ENCODE data around the gene SIRT7.

SIRT7 gene

DNA sequence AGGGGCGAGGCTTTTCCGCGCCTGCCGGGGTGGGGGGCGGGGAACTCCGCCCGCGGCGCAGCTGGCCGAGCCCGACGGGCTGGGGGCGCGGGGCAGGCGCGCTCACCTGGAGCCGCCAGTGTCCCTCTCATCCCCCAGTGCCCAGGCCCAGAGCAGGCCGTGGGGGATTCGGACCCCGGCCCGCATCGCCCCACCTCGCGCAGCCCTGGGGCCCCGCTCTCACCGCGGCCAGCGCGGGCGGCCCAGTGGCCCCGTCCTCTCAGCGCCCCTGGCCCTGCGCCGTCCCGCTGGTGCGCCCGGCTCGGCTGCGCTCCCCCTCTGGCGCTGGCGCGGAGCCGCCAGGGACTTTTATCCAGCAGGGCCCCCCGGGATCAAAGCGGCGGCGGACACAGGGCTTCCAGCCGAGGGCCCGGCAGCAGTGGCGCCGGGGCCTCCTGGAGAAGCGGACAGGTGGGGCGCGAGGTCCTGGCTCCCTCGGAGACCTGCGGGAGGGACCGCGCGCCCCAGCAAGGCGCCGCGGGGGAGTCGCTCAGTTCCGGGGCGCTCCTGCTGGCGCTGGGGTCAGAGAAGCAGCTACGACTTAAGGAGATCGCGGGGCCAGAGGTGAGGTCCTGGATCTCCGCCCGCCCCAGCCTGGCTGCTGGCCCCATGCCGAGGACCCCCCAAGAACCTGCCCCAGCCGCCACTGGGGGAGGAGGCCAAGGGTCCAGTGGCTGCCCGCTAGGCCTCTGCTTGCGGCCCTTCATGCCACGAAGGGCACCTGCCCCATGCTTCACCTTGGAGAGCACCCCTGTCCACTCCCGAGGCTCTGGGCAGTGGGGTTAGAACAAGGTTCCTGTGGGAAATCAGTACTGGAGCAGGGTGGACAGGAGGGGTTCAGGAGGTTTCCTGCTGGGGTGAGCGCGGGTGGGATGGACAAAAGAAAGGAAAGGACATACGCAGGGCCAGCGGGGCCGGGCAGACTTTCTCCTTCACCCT is 43.8 kb upstream of the SIRT7 start:
- H3K4me3 ChIP-seq (ENCODE audit: low read depth, low read length): no peak overlapping the region

DNA sequence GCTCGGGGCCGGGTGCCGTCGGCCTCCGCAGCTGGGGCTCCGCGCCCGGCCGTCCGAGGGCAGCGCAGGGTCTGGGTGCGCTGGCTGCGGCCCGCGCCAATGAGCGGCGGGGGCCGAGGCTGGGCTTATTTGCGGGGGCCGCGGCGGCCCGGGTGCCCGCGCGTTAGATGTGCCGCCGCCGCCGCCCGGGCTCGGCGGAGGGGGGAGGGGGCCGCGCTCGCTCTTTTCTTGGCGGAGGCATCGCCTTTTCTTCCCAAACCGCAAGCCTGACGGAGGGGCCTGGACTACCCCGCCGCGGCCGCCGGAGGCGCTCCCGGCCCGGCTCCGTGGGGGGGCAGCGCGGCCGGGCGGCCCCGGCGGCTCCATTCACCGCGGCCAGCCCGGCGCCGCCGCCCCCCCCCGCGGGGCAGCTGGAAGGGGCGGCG is 43.1 kb upstream of the SIRT7 start, which contains the start of gene NOTUM:
Gene NOTUM, minus strand, starts transcription at position 101 of the 425 bp plus-strand sequence. CDS start 278 bp downstream, outside the sequence.
- no peaks in the 10 kb centered on the region for H3K36me3 ChIP-seq (replicated peaks)
- H3K4me3 ChIP-seq (ENCODE audit: low read depth, low read length): no peak within 1 kb of the TSS
- DNase-seq: no peak
- in situ Hi-C loops (cut with HindIII; ENCODE audit: low pct_ligation_motif_present, low sequenced_read_pairs): no loop called here
- H3K27me3 ChIP-seq (replicated peaks): peaks cover 67% of the 10 kb centered on the region
- TF ChIP-seq CTCF (IDR thresholded peaks at IDR 0.05; ENCODE audit: low read depth, low read length, missing control alignments): peak; percentile 44
- H3K27ac ChIP-seq: no peak within 1 kb of the TSS

More for the DNA sequence above, 43.8 kb upstream of the SIRT7 start:
- no peaks in the 10 kb centered on the region for H3K36me3 ChIP-seq (replicated peaks)
- peaks cover 68% of the 10 kb centered on the region for H3K27me3 ChIP-seq (replicated peaks)
- TF ChIP-seq CTCF (IDR thresholded peaks at IDR 0.05; ENCODE audit: low read depth, low read length, missing control alignments): no peak
- DNase-seq: no peak
- in situ Hi-C loops (cut with HindIII; ENCODE audit: low pct_ligation_motif_present, low sequenced_read_pairs): no loop called here
- H3K27ac ChIP-seq: no peak overlapping the region

- H3K27me3 ChIP-seq (replicated peaks): peaks cover 67% of the 10 kb centered on the region
- DNase-seq: no peak
- no peak overlapping the region for H3K4me3 ChIP-seq (ENCODE audit: low read depth, low read length)
- H3K36me3 ChIP-seq (replicated peaks): no peaks in the 10 kb centered on the region
- no peak overlapping the region for H3K27ac ChIP-seq
- TF ChIP-seq CTCF (IDR thresholded peaks at IDR 0.05; ENCODE audit: low read depth, low read length, missing control alignments): no peak
- in situ Hi-C loops (cut with HindIII; ENCODE audit: low pct_ligation_motif_present, low sequenced_read_pairs): no loop called here
Measured at GRCh38 chr17:81960130-81960958, 42.4 kb upstream of the SIRT7 start.

DNA sequence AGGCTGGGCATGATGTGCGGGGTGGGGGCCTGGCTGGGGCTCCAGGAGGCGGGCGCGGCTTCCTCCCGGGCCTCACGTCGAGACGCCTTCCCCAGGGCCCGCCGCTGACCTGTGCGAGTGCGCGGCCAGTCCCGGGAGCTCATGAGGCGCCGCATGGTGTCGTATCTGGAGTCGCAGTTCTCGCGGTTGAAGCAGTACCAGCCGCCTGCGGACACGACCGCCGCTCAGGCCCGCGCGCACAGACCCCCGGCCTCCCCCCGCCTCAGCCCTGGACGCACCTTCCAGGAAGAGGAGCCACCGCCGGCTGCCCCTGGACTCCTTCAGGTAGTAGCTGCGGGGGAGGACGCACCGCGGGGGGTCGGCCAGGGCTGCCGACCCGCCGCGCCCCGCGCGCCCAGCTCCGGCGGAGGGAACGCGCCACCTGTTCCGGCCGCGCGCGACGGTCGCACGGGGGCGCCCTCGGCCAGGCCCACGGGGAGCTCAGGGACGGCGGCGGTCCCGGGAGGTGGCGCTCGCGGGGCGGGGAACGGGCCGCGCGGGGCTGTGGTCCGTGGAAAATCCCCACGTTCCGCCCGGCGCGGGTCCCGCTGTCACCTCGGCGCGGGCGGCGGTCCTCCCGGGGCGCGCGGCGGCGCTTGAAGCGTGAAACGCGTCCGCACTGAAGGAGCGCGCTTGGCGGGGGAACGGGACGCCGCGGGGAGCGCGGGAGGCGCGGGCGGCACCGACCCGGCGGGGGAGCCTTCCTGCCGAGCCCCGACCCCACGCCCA is 41.6 kb upstream of the SIRT7 start:
- TF ChIP-seq CTCF (IDR thresholded peaks at IDR 0.05; ENCODE audit: low read depth, low read length, missing control alignments): peak; percentile 44
- Histone ChIP-seq H3K27ac (no peak overlapping the region), H3K4me3 (ENCODE audit: low read depth, low read length) (no peak overlapping the region), H3K36me3 (replicated peaks) (no peaks in the 10 kb centered on the region), H3K27me3 (replicated peaks) (peaks cover 66% of the 10 kb centered on the region)
- in situ Hi-C loops (cut with HindIII; ENCODE audit: low pct_ligation_motif_present, low sequenced_read_pairs): no loop called here
- no peak for DNase-seq

DNA sequence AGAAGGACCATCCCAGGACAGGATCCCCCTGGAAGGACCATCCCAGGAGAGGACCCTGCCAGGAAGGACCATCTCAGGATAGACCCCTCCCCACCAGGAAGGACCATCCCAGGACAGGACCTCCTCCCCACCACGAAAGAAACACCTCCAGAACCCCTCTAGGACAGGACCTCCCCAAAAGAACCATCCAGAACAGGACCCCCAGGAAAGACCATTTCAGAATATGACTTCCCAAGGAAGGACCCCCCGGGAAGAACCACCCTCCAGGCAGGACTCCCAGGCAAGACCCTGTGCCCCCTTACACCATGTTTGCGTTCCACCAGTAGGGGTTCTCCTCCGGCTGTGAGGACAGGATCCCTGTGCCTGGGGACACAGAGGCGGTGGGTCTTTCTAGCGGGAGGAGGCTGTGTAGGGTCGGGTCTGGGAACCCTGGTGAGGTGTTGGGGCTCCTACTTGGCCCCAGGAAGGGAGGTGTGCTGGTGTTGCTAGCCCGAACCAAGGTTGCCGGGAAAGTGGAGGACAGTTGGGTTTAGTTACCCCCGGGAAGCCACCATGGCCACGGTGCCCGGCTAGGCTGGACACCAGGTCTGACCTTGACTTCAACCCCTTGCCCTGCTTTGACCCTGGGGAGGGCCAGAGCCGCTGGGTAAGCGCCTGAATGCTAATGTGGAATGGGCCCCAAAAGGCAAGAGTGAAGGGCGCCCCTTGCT is 40.8 kb upstream of the SIRT7 start:
- in situ Hi-C loops (cut with HindIII; ENCODE audit: low pct_ligation_motif_present, low sequenced_read_pairs): no loop called here
- TF ChIP-seq CTCF (IDR thresholded peaks at IDR 0.05; ENCODE audit: low read depth, low read length, missing control alignments): peak; percentile 24
- peaks cover 58% of the 10 kb centered on the region for H3K27me3 ChIP-seq (replicated peaks)
- H3K36me3 ChIP-seq (replicated peaks): no peaks in the 10 kb centered on the region
- no peak for DNase-seq
- no peak overlapping the region for H3K4me3 ChIP-seq (ENCODE audit: low read depth, low read length)
- no peak overlapping the region for H3K27ac ChIP-seq
